Measurements from ENCODE around the gene PPP1R9A.

PPP1R9A gene

DNA sequence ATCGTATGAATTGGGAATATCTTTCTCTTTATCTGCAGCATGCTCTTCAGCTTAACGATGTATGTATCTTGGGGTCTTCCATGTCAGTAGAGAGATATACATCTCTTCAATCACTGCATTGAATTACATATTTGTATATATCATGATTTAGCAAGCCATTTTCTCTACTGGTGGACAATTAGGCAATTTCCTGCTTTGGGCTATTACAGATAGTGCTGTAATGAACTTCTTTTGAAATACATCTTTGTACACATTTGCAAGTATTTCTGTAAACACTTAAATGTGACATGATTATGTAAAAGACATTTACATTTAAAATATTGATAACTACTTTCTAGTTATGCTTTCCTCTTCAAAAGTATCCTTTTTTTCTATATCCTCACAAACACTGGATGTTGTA, 199.0 kb downstream of the PPP1R9A start:
- no peaks in the 10 kb centered on the region for H4K20me1 ChIP-seq (ENCODE audit: control insufficient read depth, insufficient read depth, low read depth, low read length)
- no peak overlapping the region for H3K27ac ChIP-seq (ENCODE audit: low read depth, low read length)
- no peak overlapping the region for H3K4me3 ChIP-seq (ENCODE audit: low read length)
- no peak overlapping the region for H3K4me2 ChIP-seq (ENCODE audit: low read length)
- H3K27me3 ChIP-seq (ENCODE audit: control insufficient read depth, low read length) = no peaks in the 10 kb centered on the region
- H3F3A ChIP-seq (ENCODE audit: control insufficient read depth, insufficient read depth) = no peaks in the 10 kb centered on the region
- no peaks in the 10 kb centered on the region for H3K9me3 ChIP-seq (ENCODE audit: control insufficient read depth, insufficient read depth, low read length)
- H3K79me2 ChIP-seq (ENCODE audit: control insufficient read depth, low read length) = no peaks in the 10 kb centered on the region
- no peaks in the 10 kb centered on the region for H3K4me1 ChIP-seq (ENCODE audit: control insufficient read depth, low read length)
- TF ChIP-seq, protein P1, sequence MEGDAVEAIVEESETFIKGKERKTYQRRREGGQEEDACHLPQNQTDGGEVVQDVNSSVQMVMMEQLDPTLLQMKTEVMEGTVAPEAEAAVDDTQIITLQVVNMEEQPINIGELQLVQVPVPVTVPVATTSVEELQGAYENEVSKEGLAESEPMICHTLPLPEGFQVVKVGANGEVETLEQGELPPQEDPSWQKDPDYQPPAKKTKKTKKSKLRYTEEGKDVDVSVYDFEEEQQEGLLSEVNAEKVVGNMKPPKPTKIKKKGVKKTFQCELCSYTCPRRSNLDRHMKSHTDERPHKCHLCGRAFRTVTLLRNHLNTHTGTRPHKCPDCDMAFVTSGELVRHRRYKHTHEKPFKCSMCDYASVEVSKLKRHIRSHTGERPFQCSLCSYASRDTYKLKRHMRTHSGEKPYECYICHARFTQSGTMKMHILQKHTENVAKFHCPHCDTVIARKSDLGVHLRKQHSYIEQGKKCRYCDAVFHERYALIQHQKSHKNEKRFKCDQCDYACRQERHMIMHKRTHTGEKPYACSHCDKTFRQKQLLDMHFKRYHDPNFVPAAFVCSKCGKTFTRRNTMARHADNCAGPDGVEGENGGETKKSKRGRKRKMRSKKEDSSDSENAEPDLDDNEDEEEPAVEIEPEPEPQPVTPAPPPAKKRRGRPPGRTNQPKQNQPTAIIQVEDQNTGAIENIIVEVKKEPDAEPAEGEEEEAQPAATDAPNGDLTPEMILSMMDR (IDR thresholded peaks at IDR 0.05; ENCODE audit: low read depth, low read length, poor library complexity, severe bottlenecking) = no peak
- TF ChIP-seq EZH2phosphoT487 (IDR thresholded peaks at IDR 0.05; ENCODE audit: borderline replicate concordance, low read length) = no peak
- no peaks in the 10 kb centered on the region for H3K9me2 ChIP-seq (replicated peaks; ENCODE audit: control insufficient read depth, low read length)
- no peaks in the 10 kb centered on the region for H3K36me3 ChIP-seq (ENCODE audit: control insufficient read depth, low read length)

GRCh38 chr7:95110707-95111106, 203.3 kb downstream of the PPP1R9A start:
- H3K79me2 ChIP-seq (ENCODE audit: control insufficient read depth, low read length) = no peaks in the 10 kb centered on the region
- H3K4me1 ChIP-seq (ENCODE audit: control insufficient read depth, low read length) = no peaks in the 10 kb centered on the region
- H3K27me3 ChIP-seq (ENCODE audit: control insufficient read depth, low read length) = no peaks in the 10 kb centered on the region
- H3K4me2 ChIP-seq (ENCODE audit: low read length) = no peak overlapping the region
- H3K9me2 ChIP-seq (replicated peaks; ENCODE audit: control insufficient read depth, low read length) = no peaks in the 10 kb centered on the region
- no peak overlapping the region for H3K4me3 ChIP-seq (ENCODE audit: low read length)
- no peak for TF ChIP-seq EZH2phosphoT487 (IDR thresholded peaks at IDR 0.05; ENCODE audit: borderline replicate concordance, low read length)
- TF ChIP-seq, protein P1 (IDR thresholded peaks at IDR 0.05; ENCODE audit: low read depth, low read length, poor library complexity, severe bottlenecking) = no peak
- H4K20me1 ChIP-seq (ENCODE audit: control insufficient read depth, insufficient read depth, low read depth, low read length) = no peaks in the 10 kb centered on the region
- H3F3A ChIP-seq (ENCODE audit: control insufficient read depth, insufficient read depth) = no peaks in the 10 kb centered on the region
- no peak overlapping the region for H3K27ac ChIP-seq (ENCODE audit: low read depth, low read length)
- H3K9me3 ChIP-seq (ENCODE audit: control insufficient read depth, insufficient read depth, low read length) = no peaks in the 10 kb centered on the region
- no peaks in the 10 kb centered on the region for H3K36me3 ChIP-seq (ENCODE audit: control insufficient read depth, low read length)

- Histone ChIP-seq H3K4me3 (ENCODE audit: low read length) (no peak overlapping the region), H3K9me2 (replicated peaks; ENCODE audit: control insufficient read depth, low read length) (no peaks in the 10 kb centered on the region), H3K79me2 (ENCODE audit: control insufficient read depth, low read length) (no peaks in the 10 kb centered on the region), H3F3A (ENCODE audit: control insufficient read depth, insufficient read depth) (no peaks in the 10 kb centered on the region), H3K36me3 (ENCODE audit: control insufficient read depth, low read length) (no peaks in the 10 kb centered on the region), H3K4me1 (ENCODE audit: control insufficient read depth, low read length) (no peaks in the 10 kb centered on the region), H3K9me3 (ENCODE audit: control insufficient read depth, insufficient read depth, low read length) (no peaks in the 10 kb centered on the region), H3K27ac (ENCODE audit: low read depth, low read length) (no peak overlapping the region), H3K27me3 (ENCODE audit: control insufficient read depth, low read length) (no peaks in the 10 kb centered on the region), H3K4me2 (ENCODE audit: low read length) (no peak overlapping the region), H4K20me1 (ENCODE audit: control insufficient read depth, insufficient read depth, low read depth, low read length) (no peaks in the 10 kb centered on the region)
- TF ChIP-seq EZH2phosphoT487 (IDR thresholded peaks at IDR 0.05; ENCODE audit: borderline replicate concordance, low read length) = no peak
- TF ChIP-seq, protein P1 (IDR thresholded peaks at IDR 0.05; ENCODE audit: low read depth, low read length, poor library complexity, severe bottlenecking) = no peak
Measured at GRCh38 chr7:95113590-95113989, 206.2 kb downstream of the PPP1R9A start.

Data from DOHH2 (cell line).